ENCODE results near the gene ABAT.

ABAT gene

GRCh38 chr16:8674413-8675022 lies at the start of gene ABAT:
TSS of gene ABAT (plus strand) at chr16:8674617. CDS start at chr16:8735740, 61,123 bp downstream.
- peak; percentile 69 to 76 (median 75) for DNase-seq (ENCODE audit: low read depth in 3 of 3, low spot score in 1 of 3)

- DNase-seq (ENCODE audit: low read depth in 3 of 3, low spot score in 1 of 3): no peak
Measured at GRCh38 chr16:8625491-8626087, 48.8 kb upstream of the ABAT start.

- no peak for DNase-seq (ENCODE audit: low read depth in 3 of 3, low spot score in 1 of 3)
Measured at GRCh38 chr16:8626946-8627345, 47.5 kb upstream of the ABAT start.

GRCh38 chr16:8627456-8627855 lies 47.0 kb upstream of the ABAT start:
- no peak for DNase-seq (ENCODE audit: low read depth in 3 of 3, low spot score in 1 of 3)

- no peak for DNase-seq (ENCODE audit: low read depth in 3 of 3, low spot score in 1 of 3)
Measured at GRCh38 chr16:8628981-8629725, 45.3 kb upstream of the ABAT start.

- no peak for DNase-seq (ENCODE audit: low read depth in 3 of 3, low spot score in 1 of 3)
Measured at GRCh38 chr16:8630255-8630953, 44.0 kb upstream of the ABAT start.

GRCh38 chr16:8631373-8631772 lies 43.0 kb upstream of the ABAT start:
- DNase-seq (ENCODE audit: low read depth in 3 of 3, low spot score in 1 of 3): no peak

GRCh38 chr16:8631818-8632465 lies 42.5 kb upstream of the ABAT start:
- no peak for DNase-seq (ENCODE audit: low read depth in 3 of 3, low spot score in 1 of 3)

- no peak for DNase-seq (ENCODE audit: low read depth in 3 of 3, low spot score in 1 of 3)
Measured at GRCh38 chr16:8632675-8633182, 41.7 kb upstream of the ABAT start.

- no peak for DNase-seq (ENCODE audit: low read depth in 3 of 3, low spot score in 1 of 3)
Measured at GRCh38 chr16:8634991-8635736, 39.3 kb upstream of the ABAT start.

GRCh38 chr16:8639694-8640093 lies 34.7 kb upstream of the ABAT start:
- no peak for DNase-seq (ENCODE audit: low read depth in 3 of 3, low spot score in 1 of 3)

GRCh38 chr16:8641671-8642070 lies 32.7 kb upstream of the ABAT start:
- DNase-seq (ENCODE audit: low read depth in 3 of 3, low spot score in 1 of 3): no peak

GRCh38 chr16:8642146-8642545 lies 32.3 kb upstream of the ABAT start:
- no peak for DNase-seq (ENCODE audit: low read depth in 3 of 3, low spot score in 1 of 3)

- no peak for DNase-seq (ENCODE audit: low read depth in 3 of 3, low spot score in 1 of 3)
Measured at GRCh38 chr16:8644211-8645140, 29.9 kb upstream of the ABAT start.

- DNase-seq (ENCODE audit: low read depth in 3 of 3, low spot score in 1 of 3): no peak
Measured at GRCh38 chr16:8645141-8645521, 29.3 kb upstream of the ABAT start.

GRCh38 chr16:8645831-8646230 lies 28.6 kb upstream of the ABAT start:
- no peak for DNase-seq (ENCODE audit: low read depth in 3 of 3, low spot score in 1 of 3)

- no peak for DNase-seq (ENCODE audit: low read depth in 3 of 3, low spot score in 1 of 3)
Measured at GRCh38 chr16:8646326-8647053, 27.9 kb upstream of the ABAT start.

GRCh38 chr16:8647721-8648318 lies 26.6 kb upstream of the ABAT start:
- DNase-seq (ENCODE audit: low read depth in 3 of 3, low spot score in 1 of 3): no peak

Data from stimulated activated CD4-positive, alpha-beta T cell treated with anti-CD3 and anti-CD28 coated beads, TNF-alpha, amount 100 ng/mL, for 1 hour (primary cell).